Measurements from ENCODE around the gene SIL1. TPM values are rescaled to one million over a fixed set of nuclear protein-coding genes. Genes with fewer than 3 reads are reported as not detected.

SIL1 gene
- total RNA-seq, 1 experiment from 2014 or later, result 46.5 TPM

DNA sequence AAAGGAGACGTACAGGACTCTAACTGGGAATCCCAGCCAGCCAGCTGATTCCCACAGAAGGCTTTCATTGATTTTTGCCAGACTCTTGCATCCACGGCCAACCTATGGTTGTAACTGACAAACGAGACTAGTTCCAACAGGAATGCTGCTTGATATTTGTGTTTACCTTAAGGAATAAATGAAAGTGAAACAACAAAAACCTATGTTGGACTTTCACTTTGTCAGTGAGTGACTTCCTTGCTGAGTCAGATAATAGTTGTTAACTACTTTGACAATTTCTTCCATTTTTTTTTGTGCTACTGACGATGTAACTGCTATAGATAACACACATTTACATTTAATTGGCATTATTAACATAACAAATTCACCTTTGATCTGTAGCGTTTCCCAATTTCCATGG lies 259.6 kb downstream of the SIL1 start:
- intact Hi-C loops (cut with micrococcal nuclease; ENCODE audit: unreplicated experiment), result no loop called here
- Histone ChIP-seq H3K4me1 (replicated peaks; ENCODE audit: insufficient read depth) (no peaks in the 10 kb centered on the region), H3K4me2 (no peak overlapping the region), H3F3A (ENCODE audit: insufficient read depth, low read depth) (peaks cover 11% of the 10 kb centered on the region; the same call in 1 of the 2 replicates), H4K20me1 (ENCODE audit: insufficient read depth) (no peaks in the 10 kb centered on the region), H3K9me2 (ENCODE audit: insufficient read depth) (no peaks in the 10 kb centered on the region), H3K27ac (no peak overlapping the region), H3K4me3 (no peak overlapping the region), H3K36me3 (ENCODE audit: low read depth) (peaks cover 6% of the 10 kb centered on the region), H3K9me3 (ENCODE audit: insufficient read depth, low read depth) (no peaks in the 10 kb centered on the region), H2AFZ (no peak overlapping the region), H3K27me3 (ENCODE audit: insufficient read depth, low read depth) (no peaks in the 10 kb centered on the region), H3K79me2 (ENCODE audit: low read depth) (no peaks in the 10 kb centered on the region)
- TF ChIP-seq CTCF (conservative IDR thresholded peaks at IDR 0.05) (no peak), EZH2 (IDR thresholded peaks at IDR 0.05; ENCODE audit: low read depth) (no peak)
- ChIA-PET POLR2A (ENCODE audit: unreplicated experiment) (no interaction called here), CTCF (no interaction called here)
- no peak for DNase-seq
- BruUV-seq (replicated peaks), result no TSS peak

DNA sequence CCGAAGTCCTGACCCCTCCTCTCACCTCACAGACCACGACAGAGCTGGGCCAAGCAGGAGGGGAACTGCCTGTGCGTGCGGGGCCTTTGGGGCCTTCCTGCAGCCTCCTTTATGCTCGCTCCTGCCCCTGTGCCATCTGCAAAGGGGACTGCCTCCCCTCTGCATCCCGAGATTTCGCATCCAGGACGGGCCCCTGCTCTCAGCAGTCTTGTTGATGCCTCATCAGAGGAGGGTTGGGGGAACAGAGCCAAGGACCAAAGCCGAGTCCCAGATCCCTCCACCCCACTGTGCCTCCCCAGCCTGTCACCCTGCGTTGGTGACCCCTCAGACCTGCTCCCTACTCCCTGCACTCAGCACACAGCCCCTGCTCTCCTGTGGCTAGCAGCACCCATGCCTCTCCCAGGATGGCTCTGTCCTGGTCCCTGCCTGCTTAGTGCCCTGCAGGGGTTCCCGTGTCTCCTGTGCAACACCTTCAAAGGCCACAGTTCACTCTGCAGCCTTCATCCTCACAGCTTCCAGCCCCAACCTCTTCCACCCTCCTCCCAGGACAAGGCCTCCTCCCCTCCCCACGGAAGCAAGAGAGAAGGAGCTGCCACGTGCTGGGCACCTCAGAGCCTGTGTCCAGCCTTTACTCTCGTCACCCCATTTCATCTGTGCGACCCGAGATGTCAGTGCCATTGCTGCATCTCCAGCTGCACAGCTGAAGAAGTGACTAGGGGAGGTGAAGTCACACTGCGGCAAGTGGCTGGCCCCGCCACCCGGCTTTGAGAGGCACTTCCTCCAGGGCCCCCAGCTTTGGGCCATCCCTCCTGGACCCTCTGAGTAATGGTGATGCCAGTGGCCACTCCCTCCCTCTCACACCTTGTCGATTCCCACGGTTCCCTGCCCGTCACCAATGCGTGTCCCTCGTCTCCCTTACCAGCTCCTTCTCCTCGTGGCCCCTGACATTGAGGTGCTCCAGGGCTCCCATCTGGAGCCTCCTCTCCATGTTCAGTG lies 260.5 kb downstream of the SIL1 start:
- Histone ChIP-seq H3K9me3 (ENCODE audit: insufficient read depth, low read depth) (no peaks in the 10 kb centered on the region), H3K4me1 (replicated peaks; ENCODE audit: insufficient read depth) (no peaks in the 10 kb centered on the region), H3K4me2 (no peak overlapping the region), H3K9me2 (ENCODE audit: insufficient read depth) (no peaks in the 10 kb centered on the region), H3K36me3 (ENCODE audit: low read depth) (peaks cover 14% of the 10 kb centered on the region), H3K27ac (no peak overlapping the region), H4K20me1 (ENCODE audit: insufficient read depth) (no peaks in the 10 kb centered on the region; the same call in 1 of the 2 replicates), H3F3A (ENCODE audit: insufficient read depth, low read depth) (peaks cover 16% of the 10 kb centered on the region; the same call in 1 of the 2 replicates), H2AFZ (no peak overlapping the region), H3K79me2 (ENCODE audit: low read depth) (no peaks in the 10 kb centered on the region), H3K4me3 (no peak overlapping the region), H3K27me3 (ENCODE audit: insufficient read depth, low read depth) (no peaks in the 10 kb centered on the region)
- intact Hi-C loops (cut with micrococcal nuclease; ENCODE audit: unreplicated experiment), result no loop called here
- ChIA-PET CTCF (no interaction called here), POLR2A (ENCODE audit: unreplicated experiment) (no interaction called here)
- TSS peak; percentile 13 for BruUV-seq (replicated peaks)
- DNase-seq, result no peak
- no peak for TF ChIP-seq EZH2 (IDR thresholded peaks at IDR 0.05; ENCODE audit: low read depth)
- no peak for TF ChIP-seq CTCF (conservative IDR thresholded peaks at IDR 0.05)

DNA sequence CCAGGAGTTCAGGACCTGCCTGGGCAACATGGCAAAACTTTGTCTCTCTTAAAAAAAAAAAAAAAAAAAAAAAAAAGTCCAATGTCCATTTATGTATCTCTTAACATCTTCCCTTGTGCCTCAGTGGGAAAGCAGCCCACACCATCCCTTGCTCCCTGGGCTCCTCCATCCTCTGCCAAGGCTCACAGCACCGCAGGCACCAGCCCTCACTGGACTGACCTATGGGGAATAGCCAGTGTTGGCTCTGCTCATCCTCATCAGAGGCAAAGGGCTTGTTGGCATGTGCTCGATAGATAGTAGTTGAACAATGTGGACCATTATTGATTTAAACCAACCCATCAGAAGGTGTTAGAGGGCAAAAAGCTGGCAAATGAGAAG lies 261.2 kb downstream of the SIL1 start:
- no TSS peak for BruUV-seq (replicated peaks)
- Histone ChIP-seq H3K4me2 (no peak overlapping the region), H3K9me2 (ENCODE audit: insufficient read depth) (no peaks in the 10 kb centered on the region), H3K79me2 (ENCODE audit: low read depth) (no peaks in the 10 kb centered on the region), H3F3A (ENCODE audit: insufficient read depth, low read depth) (peaks cover 16% of the 10 kb centered on the region; the same call in 1 of the 2 replicates), H3K36me3 (ENCODE audit: low read depth) (peaks cover 22% of the 10 kb centered on the region), H2AFZ (no peak overlapping the region), H3K4me3 (no peak overlapping the region), H4K20me1 (ENCODE audit: insufficient read depth) (no peaks in the 10 kb centered on the region; the same call in 1 of the 2 replicates), H3K4me1 (replicated peaks; ENCODE audit: insufficient read depth) (no peaks in the 10 kb centered on the region), H3K9me3 (ENCODE audit: insufficient read depth, low read depth) (no peaks in the 10 kb centered on the region), H3K27ac (no peak overlapping the region), H3K27me3 (ENCODE audit: insufficient read depth, low read depth) (no peaks in the 10 kb centered on the region)
- intact Hi-C loops (cut with micrococcal nuclease; ENCODE audit: unreplicated experiment), result no loop called here
- TF ChIP-seq CTCF (conservative IDR thresholded peaks at IDR 0.05), result no peak
- no peak for TF ChIP-seq EZH2 (IDR thresholded peaks at IDR 0.05; ENCODE audit: low read depth)
- DNase-seq, result no peak
- CTCF ChIA-PET, result no interaction called here
- POLR2A ChIA-PET (ENCODE audit: unreplicated experiment), result no interaction called here
